Measurements from ENCODE around the gene SNX30. TPM values are rescaled to one million over a fixed set of nuclear protein-coding genes. Genes with fewer than 3 reads are reported as not detected.

Gene SNX30
- total RNA-seq, 4 donors from 2014 or later: 6.2 to 18.2 (median 10.4) TPM

DNA sequence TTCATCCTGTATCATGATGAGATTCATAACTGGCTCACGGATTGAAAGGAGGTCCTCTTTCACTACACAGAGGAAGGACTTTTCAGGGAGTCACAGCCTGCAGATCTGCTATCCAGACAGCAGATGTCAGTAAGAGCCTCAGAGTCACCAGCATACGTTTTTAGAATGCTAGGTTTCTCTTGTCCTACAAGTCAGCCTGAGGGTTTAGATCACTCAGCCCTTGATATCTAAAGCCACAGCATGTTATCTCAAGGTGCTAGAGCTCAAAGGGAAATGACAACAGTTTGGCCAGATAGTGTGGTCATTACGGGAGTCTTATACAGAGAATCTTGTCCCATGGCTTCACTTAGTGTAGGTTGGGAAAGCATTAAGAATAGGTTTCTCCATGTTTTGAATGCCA is 171.0 kb downstream of the SNX30 start:
- peaks cover 21% of the 10 kb centered on the region for H3K27me3 ChIP-seq
- WGBS, 2 donors (ENCODE audit: low coverage in 1 of 2): 22 to 40% methylated on average over 2 to 3 of the region's 3 CpGs
- no peak overlapping the region for H3K4me3 ChIP-seq
- H3K27ac ChIP-seq: no peak overlapping the region
- H3K36me3 ChIP-seq: no peaks in the 10 kb centered on the region
- TF ChIP-seq POLR2AphosphoS5 (IDR thresholded peaks at IDR 0.05): no peak
- no peak for TF ChIP-seq POLR2A (IDR thresholded peaks at IDR 0.05)
- TF ChIP-seq EP300 (IDR thresholded peaks at IDR 0.05): no peak
- TF ChIP-seq CTCF (IDR thresholded peaks at IDR 0.05): no peak
- no peak for ATAC-seq
- H3K9me3 ChIP-seq: no peaks in the 10 kb centered on the region
- H3K4me1 ChIP-seq: no peaks in the 10 kb centered on the region

Other genes starting within 250 kb of the SNX30 start
- 10 to 100 TPM; 11.6 to 14.2 (median 13.0) TPM for gene INIP, start 32.6 kb upstream of the SNX30 start, total RNA-seq
- under 1 TPM in 1 of 4 donors, not detected in 3; 0.27 TPM for gene SLC46A2, start 140.1 kb downstream of the SNX30 start, total RNA-seq

Measured in gastroesophageal sphincter (tissue), 4 donors.